T-helper 2 cell (primary cell): ENCODE data around the gene INPP5J.
A peak's percentile ranks its signal among the peaks of the same experiment; 100 is the strongest.
"Not testable (repeated sequence)": the region's sequence is repeated elsewhere in the genome, so short reads cannot be mapped to it uniquely, and the experiment has no call there.

Experiments
- DNase-seq, 5 experiments: peaks; one replicate each; pipeline versions ENCODE4 v3.0.0 to v3.0.0-alpha.2; 2012 to 2022

INPP5J gene

DNA sequence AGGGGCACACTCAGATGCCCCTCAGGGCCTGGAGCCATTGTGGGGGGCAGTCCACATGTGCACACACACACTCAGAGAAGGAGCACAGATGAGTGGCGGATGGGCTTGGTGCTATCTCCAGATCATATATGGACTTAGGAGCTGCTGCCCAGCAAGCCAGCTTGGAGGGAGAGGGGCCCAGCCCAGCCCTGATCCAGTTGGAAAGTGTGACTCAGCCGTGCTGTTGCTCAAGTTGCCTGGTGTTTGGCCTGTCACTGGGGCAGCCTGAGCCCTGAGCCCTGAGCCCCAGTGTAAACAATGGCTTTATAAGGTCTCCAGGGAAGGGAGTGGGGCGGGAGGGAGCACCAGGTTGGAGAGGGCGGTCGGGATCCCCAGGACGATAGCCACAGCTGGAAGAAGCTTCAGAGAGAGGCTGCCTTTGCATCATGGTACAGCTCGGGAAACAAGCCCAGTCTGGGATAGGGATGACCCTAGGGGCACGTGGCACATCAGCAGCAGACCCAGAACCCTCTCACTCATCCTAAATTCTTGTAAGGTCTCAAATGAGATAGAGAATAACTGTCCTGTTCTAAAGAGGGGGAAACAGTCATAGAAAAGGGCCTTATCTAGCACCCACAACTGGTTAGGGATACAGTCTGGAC is 20.2 kb upstream of the INPP5J start:
- no peak for DNase-seq

GRCh38 chr22:31103111-31103510 is 19.7 kb upstream of the INPP5J start:
- no peak for DNase-seq

- DNase-seq = no peak
These were observed 18.7 kb upstream of the INPP5J start for GRCh38 chr22:31103899-31104694.

DNA sequence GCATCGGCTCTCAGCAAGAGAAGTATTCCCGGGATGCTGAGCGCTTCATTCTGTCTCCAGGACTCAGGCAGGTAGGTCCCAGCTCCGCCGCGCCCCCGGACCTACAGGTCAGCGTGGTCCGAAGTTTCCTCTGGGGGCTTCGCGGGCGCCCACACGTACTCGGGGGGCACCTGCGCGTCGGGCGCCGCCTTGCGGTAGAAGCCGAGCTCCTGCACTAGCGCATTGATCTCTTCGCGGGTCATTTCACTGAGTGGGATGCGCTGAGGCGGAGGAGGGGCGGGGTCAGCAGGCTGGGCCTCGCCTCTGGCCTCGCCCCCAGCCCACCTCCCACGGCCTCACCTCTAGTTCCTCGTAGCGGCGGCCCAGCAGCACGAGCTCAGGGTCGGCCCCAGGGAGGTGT is 17.9 kb upstream of the INPP5J start:
- peak in 1 of 5 experiments; percentile 19 for DNase-seq

GRCh38 chr22:31105282-31105929 is 17.4 kb upstream of the INPP5J start:
- no peak for DNase-seq

GRCh38 chr22:31106001-31106571 is 16.7 kb upstream of the INPP5J start:
- no peak for DNase-seq

- no peak for DNase-seq
These were observed 16.0 kb upstream of the INPP5J start for GRCh38 chr22:31106731-31107177.

GRCh38 chr22:31107178-31107893 is 15.4 kb upstream of the INPP5J start, which contains the start of gene SELENOM:
Gene SELENOM (minus strand): TSS chr22:31107568. CDS start chr22:31107505, 63 bp downstream.
- peak; percentile 80 to 89 (median 82) for DNase-seq

GRCh38 chr22:31107894-31108218 is 14.9 kb upstream of the INPP5J start:
- no peak for DNase-seq

DNA sequence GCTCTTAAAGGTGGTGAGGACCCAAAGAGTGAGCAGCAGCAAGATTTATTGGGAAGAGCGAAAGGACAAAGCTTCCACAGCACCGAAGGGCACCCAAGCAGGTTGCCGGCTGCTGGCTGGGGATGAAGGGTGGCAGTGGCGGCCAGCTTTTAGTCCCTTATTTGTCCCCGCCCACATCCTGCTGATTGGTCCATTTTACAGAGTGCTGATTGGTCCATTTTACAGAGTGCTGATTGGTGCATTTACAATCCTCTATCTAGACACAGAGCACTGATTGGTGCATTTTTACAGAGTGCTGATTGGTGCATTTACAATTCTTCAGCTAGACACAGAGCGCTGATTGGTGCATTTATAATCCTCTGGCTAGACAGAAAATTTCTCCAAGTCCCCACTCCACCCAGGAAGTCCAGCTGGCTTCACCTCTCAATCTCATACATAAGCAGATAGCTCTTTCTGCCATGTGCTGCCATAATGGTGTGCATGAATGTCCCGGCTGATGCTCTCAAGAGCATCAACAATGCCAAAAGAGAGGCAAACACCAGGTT is 10.1 kb upstream of the INPP5J start:
- not testable (repeated sequence) for DNase-seq

GRCh38 chr22:31118046-31118820 is 4.5 kb upstream of the INPP5J start:
- no peak for DNase-seq

DNA sequence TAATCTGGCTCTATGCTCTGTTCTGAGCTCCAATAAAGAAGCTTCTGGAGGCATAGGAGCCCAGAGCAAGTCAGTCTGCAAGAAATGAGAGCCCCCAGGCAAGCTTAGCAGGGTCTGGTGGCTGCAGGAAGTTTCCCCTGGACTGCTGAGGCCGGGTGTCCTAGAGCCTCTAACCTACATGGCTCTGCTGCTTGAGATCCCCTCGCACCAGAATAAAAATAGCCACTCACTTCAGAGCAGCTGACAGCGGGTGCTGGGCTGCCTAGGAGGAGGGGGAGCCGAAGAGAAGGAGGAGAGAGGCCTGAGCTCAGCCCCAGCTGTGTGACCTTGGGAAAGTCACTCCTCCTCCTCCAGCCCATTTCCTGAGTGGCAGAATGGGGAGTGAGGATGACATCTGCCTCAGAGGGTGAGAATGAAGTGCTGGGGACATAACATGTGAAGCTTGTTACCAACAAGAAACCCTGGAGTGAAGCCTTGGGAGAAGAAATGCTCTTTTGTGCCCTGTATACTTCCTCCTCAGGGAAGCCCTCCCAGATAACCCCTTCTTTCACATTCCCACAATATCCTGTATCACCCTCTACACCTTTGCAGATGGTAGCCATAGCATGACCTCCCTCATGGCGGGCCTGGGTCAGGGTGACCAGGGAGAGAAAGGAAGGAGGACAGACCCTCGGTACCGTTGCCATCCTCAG is 3.6 kb upstream of the INPP5J start:
- DNase-seq = no peak

DNA sequence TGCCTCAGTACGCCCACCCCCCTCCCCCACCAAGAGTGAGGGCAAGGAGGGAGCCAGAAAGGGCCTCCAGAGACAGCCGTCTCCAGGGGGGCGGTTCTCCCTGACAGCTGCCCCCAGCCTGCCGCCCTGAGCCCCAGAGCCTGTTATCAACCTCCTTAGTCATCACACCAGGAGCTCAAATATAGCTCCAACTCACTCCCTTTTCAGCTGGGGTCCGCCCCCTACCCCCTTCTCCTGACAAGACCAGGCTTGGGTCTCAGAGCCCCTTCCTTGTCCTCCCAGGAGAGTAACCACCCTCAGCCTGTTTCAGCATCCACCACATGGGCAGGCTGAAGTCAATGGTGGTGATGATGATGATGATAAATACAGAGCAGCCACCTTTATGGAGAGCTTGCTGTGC is 2.5 kb upstream of the INPP5J start:
- DNase-seq = no peak

GRCh38 chr22:31120642-31121041 is 2.1 kb upstream of the INPP5J start:
- DNase-seq = no peak

DNA sequence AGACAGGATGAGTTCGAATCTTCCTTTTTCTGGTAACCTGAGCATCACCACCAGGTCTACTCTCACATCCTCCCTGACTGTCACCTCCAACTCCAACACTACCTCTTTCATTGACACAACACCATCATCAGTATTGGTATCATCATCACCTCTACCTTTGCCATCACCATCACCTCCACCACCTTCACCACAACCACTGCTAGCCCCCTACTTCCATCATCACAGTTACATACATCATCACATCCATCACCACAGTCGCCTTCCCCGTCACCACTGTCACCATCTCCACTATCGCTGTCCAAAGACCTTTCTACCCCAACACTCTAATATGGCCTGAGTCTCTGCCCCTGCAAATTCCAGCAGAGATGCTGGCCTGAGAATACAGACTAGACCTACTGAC is 1.4 kb upstream of the INPP5J start:
- no peak for DNase-seq

DNA sequence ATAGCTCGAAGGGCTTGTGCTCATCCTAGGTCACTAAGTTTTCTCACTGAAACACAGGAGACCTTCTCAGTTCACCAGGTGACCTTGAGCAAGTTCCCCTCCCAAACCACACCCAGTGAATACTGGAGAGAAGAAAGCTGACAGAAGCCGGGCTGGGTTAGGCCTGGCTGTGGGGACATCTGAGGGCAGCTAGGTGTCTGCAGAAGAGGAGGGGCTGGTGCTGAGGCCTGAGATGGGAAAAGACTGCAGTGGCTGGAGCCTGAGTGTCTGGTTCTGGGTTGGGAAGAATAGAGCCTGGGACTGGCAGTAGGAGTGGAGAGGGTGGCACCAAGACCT is 602 bp upstream of the INPP5J start:
- no peak for DNase-seq

- no peak for DNase-seq
These were observed 481 bp downstream of the INPP5J start for GRCh38 chr22:31123292-31123602.

- no peak for DNase-seq
These were observed 1.5 kb downstream of the INPP5J start for GRCh38 chr22:31124290-31124689.

- no peak for DNase-seq
These were observed 2.2 kb downstream of the INPP5J start for GRCh38 chr22:31124811-31125465.

GRCh38 chr22:31125521-31126117 is 2.9 kb downstream of the INPP5J start:
- DNase-seq = no peak
